Measurements from ENCODE around the gene EDARADD. TPM values are rescaled to one million over a fixed set of nuclear protein-coding genes. Genes with fewer than 3 reads are reported as not detected.

The EDARADD gene
- total and polyA plus RNA-seq, 11 donors: 0.35 to 2.9 (median 2.1) TPM

DNA sequence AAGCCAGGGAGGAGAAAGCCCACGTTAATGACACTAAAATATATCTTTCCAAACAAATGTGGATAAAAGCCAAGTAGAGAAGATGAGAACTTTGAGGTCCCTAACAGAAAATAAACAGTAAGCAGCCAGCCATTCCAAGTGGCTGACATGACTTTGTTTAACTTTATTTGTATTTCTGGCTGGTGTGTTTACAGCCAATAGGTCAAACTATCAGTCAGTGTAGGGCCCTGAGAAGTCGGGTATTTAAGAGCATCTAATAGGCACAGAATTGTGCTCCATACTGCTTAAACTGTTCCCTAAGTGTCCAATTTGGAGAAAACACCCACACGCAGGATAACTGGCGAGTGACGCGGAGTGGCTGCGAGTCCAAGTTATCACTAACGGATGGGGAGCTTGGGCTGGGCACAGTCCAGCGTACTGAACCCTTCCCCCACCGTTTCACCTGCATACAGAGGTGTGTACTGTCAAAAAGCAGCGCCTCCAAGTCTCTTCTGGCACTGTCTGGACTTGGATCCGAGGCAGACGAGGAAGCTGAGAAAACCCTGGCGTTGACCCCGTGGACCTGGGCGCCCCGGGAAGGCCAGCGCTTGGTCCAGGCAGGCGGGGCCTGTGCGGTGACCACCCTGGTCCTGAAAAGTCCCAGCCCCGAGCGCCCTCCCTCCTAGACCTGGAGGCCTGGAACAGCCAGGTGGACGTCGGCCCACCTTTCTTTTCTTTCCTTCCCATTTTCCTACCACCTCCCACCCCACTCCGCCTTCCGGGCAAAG is 129.0 kb downstream of the EDARADD start:
- peak overlapping the region; percentile 61 to 100 (median 82) for H3K4me3 ChIP-seq
- no peaks in the 10 kb centered on the region for H3K27me3 ChIP-seq
- peaks cover 0 to 24% (median 11%) of the 10 kb centered on the region in 12 donors for H3K4me1 ChIP-seq
- H3K27ac ChIP-seq: peak overlapping the region; percentile 73 to 99 (median 92)
- peaks cover 0 to 26% (median 23%) of the 10 kb centered on the region in 9 donors for H3K36me3 ChIP-seq
- DNase-seq: peak in 4 of 5 donors; percentile 27 to 58 (median 52)
- WGBS, 4 donors: 11 to 14% (median 14%) methylated on average over 19 to 26 of the region's 26 CpGs
- no peak for TF ChIP-seq POLR2A (IDR thresholded peaks at IDR 0.05)
- TF ChIP-seq, protein P1, sequence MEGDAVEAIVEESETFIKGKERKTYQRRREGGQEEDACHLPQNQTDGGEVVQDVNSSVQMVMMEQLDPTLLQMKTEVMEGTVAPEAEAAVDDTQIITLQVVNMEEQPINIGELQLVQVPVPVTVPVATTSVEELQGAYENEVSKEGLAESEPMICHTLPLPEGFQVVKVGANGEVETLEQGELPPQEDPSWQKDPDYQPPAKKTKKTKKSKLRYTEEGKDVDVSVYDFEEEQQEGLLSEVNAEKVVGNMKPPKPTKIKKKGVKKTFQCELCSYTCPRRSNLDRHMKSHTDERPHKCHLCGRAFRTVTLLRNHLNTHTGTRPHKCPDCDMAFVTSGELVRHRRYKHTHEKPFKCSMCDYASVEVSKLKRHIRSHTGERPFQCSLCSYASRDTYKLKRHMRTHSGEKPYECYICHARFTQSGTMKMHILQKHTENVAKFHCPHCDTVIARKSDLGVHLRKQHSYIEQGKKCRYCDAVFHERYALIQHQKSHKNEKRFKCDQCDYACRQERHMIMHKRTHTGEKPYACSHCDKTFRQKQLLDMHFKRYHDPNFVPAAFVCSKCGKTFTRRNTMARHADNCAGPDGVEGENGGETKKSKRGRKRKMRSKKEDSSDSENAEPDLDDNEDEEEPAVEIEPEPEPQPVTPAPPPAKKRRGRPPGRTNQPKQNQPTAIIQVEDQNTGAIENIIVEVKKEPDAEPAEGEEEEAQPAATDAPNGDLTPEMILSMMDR (IDR thresholded peaks at IDR 0.05): no peak
- intact Hi-C loops (cut with DNase I): loop anchor here in 1 of 10 donors (5.0 kb wide), 1 partner anchor 241 kb away; the partner anchor contains the start of gene ERO1B
- ATAC-seq: peak; percentile 43 to 67 (median 56)
- H3K9me3 ChIP-seq: no peaks in the 10 kb centered on the region

GRCh38 chr1:236523704-236524141 is 129.6 kb downstream of the EDARADD start, which contains the start of gene LGALS8:
TSS of gene LGALS8 (plus strand) at chr1:236523982. CDS start at chr1:236526071, 2,089 bp downstream.
- Histone ChIP-seq H3K27me3 (no peaks in the 10 kb centered on the region), H3K4me1 (peaks cover 0 to 24% (median 11%) of the 10 kb centered on the region in 12 donors), H3K36me3 (peaks cover 0 to 32% (median 25%) of the 10 kb centered on the region in 9 donors), H3K4me3 (peak within 1 kb of the TSS; percentile 61 to 100 (median 82)), H3K27ac (peak within 1 kb of the TSS; percentile 73 to 99 (median 92)), H3K9me3 (no peaks in the 10 kb centered on the region)
- TF ChIP-seq POLR2A (IDR thresholded peaks at IDR 0.05): peak in 1 of 2 donors; percentile 52
- TF ChIP-seq, protein P1 (IDR thresholded peaks at IDR 0.05): peak in 1 of 12 donors; percentile 10
- intact Hi-C loops (cut with DNase I): loop anchor here in 1 of 10 donors (5.0 kb wide), 1 partner anchor 241 kb away; the partner anchor contains the start of gene ERO1B
- WGBS, 4 donors: 0 to 1% (median 1%) methylated on average over 24 to 35 of the region's 35 CpGs
- DNase-seq: peak; percentile 93 to 95 (median 94)
- peak; percentile 93 to 96 (median 95) for ATAC-seq

DNA sequence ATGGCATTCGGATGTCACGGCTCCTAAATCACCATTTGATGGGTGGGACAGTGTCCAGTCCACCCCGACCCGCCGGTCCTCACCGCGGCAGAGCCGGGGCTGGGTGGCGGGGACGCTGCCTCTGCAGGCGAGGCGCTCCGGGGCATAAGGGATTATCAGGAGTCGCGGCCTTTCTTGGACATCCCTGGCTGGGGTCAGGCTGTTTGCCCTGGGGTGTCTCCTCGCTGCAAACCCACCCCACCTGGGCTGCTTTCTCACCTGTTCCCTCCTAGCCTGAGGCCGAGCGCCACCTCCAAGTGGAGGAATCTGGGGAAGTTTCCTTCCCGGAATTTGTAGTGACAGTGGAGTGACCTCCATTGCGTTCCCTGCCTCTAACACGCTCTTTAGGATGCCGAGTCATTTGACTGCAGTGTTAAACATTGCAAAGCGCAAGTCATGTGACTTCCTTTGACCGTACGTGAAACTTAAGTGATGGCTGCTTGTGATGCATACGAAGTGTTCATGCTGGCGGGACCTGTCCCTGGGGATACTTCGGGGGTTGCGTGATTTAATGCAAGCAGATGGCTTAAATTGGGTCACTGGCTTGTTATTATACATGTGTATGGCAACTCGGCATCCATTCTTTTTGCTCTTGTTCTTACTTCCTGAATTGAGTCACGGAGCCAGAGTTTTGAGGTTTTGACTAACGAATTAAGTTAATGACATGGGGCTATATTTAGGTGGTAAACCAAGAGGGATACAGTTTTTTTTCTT is 130.2 kb downstream of the EDARADD start:
- H3K27ac ChIP-seq: peak overlapping the region; percentile 73 to 99 (median 92)
- H3K4me3 ChIP-seq: peak overlapping the region; percentile 61 to 100 (median 82)
- DNase-seq: peak; percentile 27 to 73 (median 34)
- ATAC-seq: peak; percentile 20 to 75 (median 71)
- no peaks in the 10 kb centered on the region for H3K27me3 ChIP-seq
- TF ChIP-seq, protein P1 (IDR thresholded peaks at IDR 0.05): no peak
- no peak for TF ChIP-seq POLR2A (IDR thresholded peaks at IDR 0.05)
- intact Hi-C loops (cut with DNase I): loop anchor here in 1 of 10 donors (5.0 kb wide), 1 partner anchor 242 kb away; the partner anchor contains the start of gene ERO1B
- no peaks in the 10 kb centered on the region for H3K9me3 ChIP-seq
- H3K36me3 ChIP-seq: peaks cover 0 to 38% (median 26%) of the 10 kb centered on the region in 9 donors
- peaks cover 0 to 24% (median 11%) of the 10 kb centered on the region in 12 donors for H3K4me1 ChIP-seq
- WGBS, 4 donors: 0 to 1% (median 0%) methylated on average over 21 to 32 of the region's 32 CpGs
